Adrenal gland (tissue), 12 donors: ENCODE data around the gene KRT15. TPM values are rescaled to one million over a fixed set of nuclear protein-coding genes. Genes with fewer than 3 reads are reported as not detected.

Experiments
- DNase-seq, 7 donors: peaks; one replicate each; pipeline ENCODE4 v3.0.0-alpha.2; 2019 to 2020
- H3K27ac ChIP-seq, 5 donors: fragments of 200-600 bp; sonication (generic) in 4 of 5; 1 replicate in 3 of 5; 2 replicates in 2 of 5; pipeline versions ENCODE4 v1.5.1 to v1.8.0; 2016 to 2020; ENCODE audit warnings: mild to moderate bottlenecking in 1 of 5
- H3K27me3 ChIP-seq: fragments of 200-600 bp; 2 replicates; pipeline ENCODE4 v1.8.0; 2021
- H3K36me3 ChIP-seq, 2 donors: fragments of 200-600 bp; replicated peaks in 1 of 2; 1 replicate in 1 of 2; 2 replicates in 1 of 2; pipeline versions ENCODE4 v1.5.1 to v1.8.0; 2018 to 2022
- H3K4me1 ChIP-seq, 2 donors: fragments of 200-600 bp; replicated peaks in 1 of 2; 1 replicate in 1 of 2; 2 replicates in 1 of 2; pipeline versions ENCODE4 v1.5.1 to v1.8.0; 2018 to 2021
- H3K4me3 ChIP-seq, 4 donors: fragments of 200-600 bp; sonication (generic) in 3 of 4; one replicate each; pipeline ENCODE4 v1.5.1; 2016 to 2018
- H3K9me3 ChIP-seq, 3 donors: fragments of 200-600 bp; sonication (generic) in 1 of 3; replicated peaks in 1 of 3; 1 replicate in 2 of 3; 2 replicates in 1 of 3; pipeline versions ENCODE4 v1.5.1 to v1.8.0; 2016 to 2021
- POLR2A ChIP-seq, 2 donors: fragments of 450-650 bp; IDR thresholded peaks; one replicate each; pipeline ENCODE4 v1.6.1; 2017; ENCODE audit warnings: antibody characterized with exemption in 2 of 2, mild to moderate bottlenecking in 2 of 2, moderate library complexity in 1 of 2
- WGBS, 4 donors: extraction: QIAGEN DNeasy Blood & Tissue Kit in 2 of 4; methylation state at CpG; one replicate each; pipeline versions ENCODE4 v1.1.5 to v1.1.7; 2013 to 2017; 5-methylcytosine and 5-hydroxymethylcytosine counted together
- intact Hi-C, 2 donors: fragments of 100-400 bp; cut with DNase I; formaldehyde crosslinking; loops; one replicate each; pipeline versions ENCODE4 v1.14.1 to v1.15.0; 2022 to 2023
- polyA plus RNA-seq, 3 donors: library from polyadenylated mRNA; stranded (reverse); fragments of 200-250 nt in 2 of 3; fragments of 350-450 nt in 1 of 3; fragmentation: Illumina TruSeq in 1 of 3; extraction: RNeasy Lipid Tissue Mini Kit (QIAGEN cat#74804) in 1 of 3; gene quantifications; one replicate each; pipeline ENCODE4 v1.2.3, GENCODE V29; 2013 to 2014
- total RNA-seq, 9 donors: library from RNA; depleted of rRNA in 4 of 9; stranded (reverse); fragments of >200 nt in 4 of 9; fragments of 120-200 nt in 1 of 9; fragmentation: NEBNext Ultra II Directional in 1 of 9; extraction: Animal tissue kit (Norgen Biotek cat#: 25700) in 1 of 9; gene quantifications; one replicate each; pipeline versions ENCODE4 v1.1.0 to v1.2.4, GENCODE V29; 2013 to 2023
- TF ChIP-seq, protein P1 (sequence below), 6 experiments: fragments of 450-650 bp in 4 of 6; fragments of 200-600 bp in 2 of 6; sonication (generic) in 1 of 6; IDR thresholded peaks; 1 replicate in 5 of 6; 2 replicates in 1 of 6; pipeline versions ENCODE4 v1.5.1 to v1.8.0; 2016 to 2021; ENCODE audit warnings: antibody characterized with exemption in 6 of 6, mild to moderate bottlenecking in 2 of 6, moderate library complexity in 1 of 6
- donor health status: healthy with polysubstance abuse.
- donor health status: Bipolar disorder and iron deficiency.
- donor health status: DM: yes; HTN: yes; CAD: no.
- donor health status: DM: no; HTN: no; CAD: no.
- donor health status: DM: no; HTN: no; CAD: no.
- donor health status: DM: yes; HTN: yes; CAD: no.

KRT15 gene
- total and polyA plus RNA-seq, 12 donors: 0.18 to 0.88 (median 0.44) TPM; not detected in 8

GRCh38 chr17:41510251-41511065, 8.2 kb downstream of the KRT15 start:
- 74 to 92% (median 88%) methylated on average over 7 of the region's 7 CpGs for WGBS, 4 donors
- Histone ChIP-seq H3K9me3 (no peaks in the 10 kb centered on the region), H3K27me3 (no peaks in the 10 kb centered on the region), H3K36me3 (no peaks in the 10 kb centered on the region), H3K27ac (no peak overlapping the region), H3K4me3 (no peak overlapping the region), H3K4me1 (no peaks in the 10 kb centered on the region)
- intact Hi-C loops: no loop called here
- no peak for TF ChIP-seq POLR2A (IDR thresholded peaks at IDR 0.05)
- TF ChIP-seq, protein P1, sequence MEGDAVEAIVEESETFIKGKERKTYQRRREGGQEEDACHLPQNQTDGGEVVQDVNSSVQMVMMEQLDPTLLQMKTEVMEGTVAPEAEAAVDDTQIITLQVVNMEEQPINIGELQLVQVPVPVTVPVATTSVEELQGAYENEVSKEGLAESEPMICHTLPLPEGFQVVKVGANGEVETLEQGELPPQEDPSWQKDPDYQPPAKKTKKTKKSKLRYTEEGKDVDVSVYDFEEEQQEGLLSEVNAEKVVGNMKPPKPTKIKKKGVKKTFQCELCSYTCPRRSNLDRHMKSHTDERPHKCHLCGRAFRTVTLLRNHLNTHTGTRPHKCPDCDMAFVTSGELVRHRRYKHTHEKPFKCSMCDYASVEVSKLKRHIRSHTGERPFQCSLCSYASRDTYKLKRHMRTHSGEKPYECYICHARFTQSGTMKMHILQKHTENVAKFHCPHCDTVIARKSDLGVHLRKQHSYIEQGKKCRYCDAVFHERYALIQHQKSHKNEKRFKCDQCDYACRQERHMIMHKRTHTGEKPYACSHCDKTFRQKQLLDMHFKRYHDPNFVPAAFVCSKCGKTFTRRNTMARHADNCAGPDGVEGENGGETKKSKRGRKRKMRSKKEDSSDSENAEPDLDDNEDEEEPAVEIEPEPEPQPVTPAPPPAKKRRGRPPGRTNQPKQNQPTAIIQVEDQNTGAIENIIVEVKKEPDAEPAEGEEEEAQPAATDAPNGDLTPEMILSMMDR (IDR thresholded peaks at IDR 0.05): no peak
- no peak for DNase-seq

DNA sequence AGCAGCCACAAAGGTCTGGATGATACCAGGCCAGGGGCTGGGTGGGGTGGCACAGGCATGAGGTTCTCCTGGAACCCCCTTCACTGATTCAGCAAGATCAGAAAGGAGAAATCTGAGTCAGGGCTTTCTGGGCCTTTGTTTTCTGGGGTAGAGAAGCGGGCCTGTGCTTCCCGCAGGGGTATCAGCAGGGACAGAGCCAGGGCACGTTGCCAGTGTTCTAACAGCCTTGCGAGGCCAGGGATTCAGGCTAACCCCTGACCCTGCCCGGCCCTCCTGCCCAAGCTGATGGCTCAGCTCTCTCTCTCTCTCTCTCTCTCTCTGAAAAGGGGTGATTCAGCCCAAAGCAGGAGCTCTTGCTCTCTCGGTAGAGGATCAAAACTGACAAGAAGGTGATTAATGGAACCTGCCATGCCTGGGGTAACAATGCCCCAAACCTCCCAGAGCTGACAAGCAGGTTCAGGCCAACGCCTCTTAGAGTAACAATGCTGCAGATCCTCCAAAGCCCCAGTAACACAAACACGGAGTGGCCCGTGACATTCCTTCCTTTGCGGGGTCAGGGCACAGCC, 11.3 kb downstream of the KRT15 start:
- 39 to 60% (median 59%) methylated on average over 7 to 10 of the region's 10 CpGs for WGBS, 4 donors
- no peak for DNase-seq
- Histone ChIP-seq H3K4me1 (no peaks in the 10 kb centered on the region), H3K9me3 (no peaks in the 10 kb centered on the region), H3K4me3 (no peak overlapping the region), H3K27ac (no peak overlapping the region), H3K27me3 (no peaks in the 10 kb centered on the region), H3K36me3 (no peaks in the 10 kb centered on the region)
- intact Hi-C loops: no loop called here
- no peak for TF ChIP-seq POLR2A (IDR thresholded peaks at IDR 0.05)
- TF ChIP-seq, protein P1 (IDR thresholded peaks at IDR 0.05): no peak

DNA sequence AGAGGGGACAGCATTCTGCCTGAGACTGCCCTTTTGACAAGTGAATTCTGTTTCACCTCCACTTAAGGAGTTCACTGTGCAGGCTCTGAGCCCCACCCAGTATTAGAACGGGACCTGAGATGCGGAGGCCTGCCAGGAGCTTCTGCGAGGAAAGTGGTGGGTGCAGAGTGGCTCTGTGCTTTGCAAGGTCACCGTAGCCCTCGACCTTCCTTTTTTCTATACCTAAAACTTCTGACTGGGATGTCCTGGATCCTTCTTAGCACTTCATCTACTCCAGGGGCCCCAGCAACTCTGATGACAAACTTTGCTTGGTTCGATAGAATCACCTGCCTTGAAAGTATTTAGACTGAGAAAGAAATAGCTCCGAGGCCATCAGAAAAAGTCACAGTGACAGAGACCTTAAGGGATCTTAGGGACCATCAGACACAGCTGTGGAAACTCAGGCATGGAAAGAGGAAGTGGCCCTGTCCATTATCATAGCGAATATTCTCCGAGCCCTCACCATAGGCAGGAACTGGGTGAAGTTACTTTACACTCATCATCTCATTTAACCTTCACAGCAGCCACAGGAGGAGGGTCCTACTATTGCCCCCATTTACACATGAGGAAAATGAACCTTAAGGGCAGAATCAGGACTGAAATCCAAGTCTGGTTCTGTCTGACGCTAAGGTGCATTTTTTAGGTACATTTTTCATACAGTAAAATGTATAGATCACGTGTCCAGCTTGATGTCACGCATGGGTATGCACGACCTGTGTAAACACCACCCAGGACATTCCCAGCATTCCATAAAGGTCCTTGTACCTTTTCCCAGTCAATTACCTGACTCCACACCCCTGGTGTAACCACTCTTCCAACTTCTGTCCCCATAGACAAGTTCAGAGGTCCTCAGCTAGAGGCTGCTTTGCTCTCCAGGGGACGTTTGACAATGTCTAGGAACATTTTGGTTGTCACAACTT, 12.6 kb downstream of the KRT15 start:
- 77 to 83% (median 81%) methylated on average over 14 of the region's 14 CpGs for WGBS, 4 donors
- no peak for DNase-seq
- Histone ChIP-seq H3K4me1 (no peaks in the 10 kb centered on the region), H3K36me3 (no peaks in the 10 kb centered on the region), H3K4me3 (no peak overlapping the region), H3K27me3 (no peaks in the 10 kb centered on the region), H3K9me3 (no peaks in the 10 kb centered on the region), H3K27ac (no peak overlapping the region)
- TF ChIP-seq, protein P1 (IDR thresholded peaks at IDR 0.05): no peak
- TF ChIP-seq POLR2A (IDR thresholded peaks at IDR 0.05): no peak
- intact Hi-C loops: no loop called here
